ENCODE data around the gene MAGIX.
"Not testable (repeated sequence)": the region's sequence is repeated elsewhere in the genome, so short reads cannot be mapped to it uniquely, and the experiment has no call there.

DNA sequence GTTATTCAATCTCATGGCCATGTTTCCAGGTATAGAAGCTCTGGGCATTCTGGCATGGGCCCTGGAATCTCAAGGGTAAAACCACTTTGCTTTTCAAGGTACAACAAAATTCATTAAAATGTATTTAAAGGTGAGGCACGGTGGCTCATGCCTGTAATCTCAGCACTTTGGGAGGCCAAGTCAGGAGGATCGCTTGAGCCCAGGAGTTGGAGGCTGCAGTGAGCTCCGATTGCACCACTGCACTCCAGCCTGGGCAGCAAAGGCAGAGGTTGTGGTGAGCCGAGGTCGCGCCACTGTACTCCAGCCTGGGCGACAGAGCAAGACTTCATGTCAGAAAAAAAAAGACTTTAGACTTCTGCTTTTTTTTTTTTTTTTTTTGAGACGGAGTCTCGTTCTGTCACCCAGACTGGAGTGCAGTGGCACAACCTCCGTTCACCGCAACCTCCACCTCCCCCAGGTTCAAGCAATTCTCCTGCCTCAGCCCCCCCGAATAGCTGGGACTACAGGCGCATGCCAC is 34.8 kb upstream of the MAGIX start:
- TF ChIP-seq, protein P1, sequence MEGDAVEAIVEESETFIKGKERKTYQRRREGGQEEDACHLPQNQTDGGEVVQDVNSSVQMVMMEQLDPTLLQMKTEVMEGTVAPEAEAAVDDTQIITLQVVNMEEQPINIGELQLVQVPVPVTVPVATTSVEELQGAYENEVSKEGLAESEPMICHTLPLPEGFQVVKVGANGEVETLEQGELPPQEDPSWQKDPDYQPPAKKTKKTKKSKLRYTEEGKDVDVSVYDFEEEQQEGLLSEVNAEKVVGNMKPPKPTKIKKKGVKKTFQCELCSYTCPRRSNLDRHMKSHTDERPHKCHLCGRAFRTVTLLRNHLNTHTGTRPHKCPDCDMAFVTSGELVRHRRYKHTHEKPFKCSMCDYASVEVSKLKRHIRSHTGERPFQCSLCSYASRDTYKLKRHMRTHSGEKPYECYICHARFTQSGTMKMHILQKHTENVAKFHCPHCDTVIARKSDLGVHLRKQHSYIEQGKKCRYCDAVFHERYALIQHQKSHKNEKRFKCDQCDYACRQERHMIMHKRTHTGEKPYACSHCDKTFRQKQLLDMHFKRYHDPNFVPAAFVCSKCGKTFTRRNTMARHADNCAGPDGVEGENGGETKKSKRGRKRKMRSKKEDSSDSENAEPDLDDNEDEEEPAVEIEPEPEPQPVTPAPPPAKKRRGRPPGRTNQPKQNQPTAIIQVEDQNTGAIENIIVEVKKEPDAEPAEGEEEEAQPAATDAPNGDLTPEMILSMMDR (conservative IDR thresholded peaks at IDR 0.05; ENCODE audit: low read depth, low read length) = not testable (repeated sequence)
- not testable (repeated sequence) for TF ChIP-seq RFX5, POLR2A, CEBPB, BHLHE40, SMC3 (IDR thresholded peaks at IDR 0.05; ENCODE audit: low read depth, low read length)
